Nephron (organoid): ENCODE measurements around the gene TLX2.

Experiments
- H3K27ac Mint-ChIP-seq, 3 experiments: 2 replicates each; pipeline ENCODE4 v1.8.0; 2020; ENCODE audit warnings: mixed read lengths in 3 of 3, mild to moderate bottlenecking in 2 of 3, moderate library complexity in 1 of 3
- H3K27me3 Mint-ChIP-seq: 2 replicates; pipeline ENCODE4 v1.8.0; 2021; ENCODE audit warnings: low read depth, mild to moderate bottlenecking, moderate library complexity, mixed read lengths
- H3K36me3 Mint-ChIP-seq: 2 replicates; pipeline ENCODE4 v1.8.0; 2020; ENCODE audit warnings: low read depth, mixed read lengths
- H3K4me1 Mint-ChIP-seq: 2 replicates; pipeline ENCODE4 v1.8.0; 2020; ENCODE audit warnings: mixed read lengths
- H3K4me3 Mint-ChIP-seq, 3 experiments: 2 replicates each; pipeline ENCODE4 v1.8.0; 2020; ENCODE audit warnings: mild to moderate bottlenecking in 3 of 3, mixed read lengths in 3 of 3, moderate library complexity in 2 of 3
- H3K9me3 Mint-ChIP-seq: 2 replicates; pipeline ENCODE4 v1.8.0; 2020; ENCODE audit warnings: mixed read lengths
- TF ChIP-seq, protein P1 (sequence below), 3 experiments: fragments of 200-600 bp; sonication (generic); IDR thresholded peaks; one replicate each; pipeline ENCODE4 v1.5.0; 2021; ENCODE audit warnings: antibody characterized with exemption in 3 of 3; ENCODE audit not compliant: unreplicated experiment in 3 of 3

TLX2 gene

DNA sequence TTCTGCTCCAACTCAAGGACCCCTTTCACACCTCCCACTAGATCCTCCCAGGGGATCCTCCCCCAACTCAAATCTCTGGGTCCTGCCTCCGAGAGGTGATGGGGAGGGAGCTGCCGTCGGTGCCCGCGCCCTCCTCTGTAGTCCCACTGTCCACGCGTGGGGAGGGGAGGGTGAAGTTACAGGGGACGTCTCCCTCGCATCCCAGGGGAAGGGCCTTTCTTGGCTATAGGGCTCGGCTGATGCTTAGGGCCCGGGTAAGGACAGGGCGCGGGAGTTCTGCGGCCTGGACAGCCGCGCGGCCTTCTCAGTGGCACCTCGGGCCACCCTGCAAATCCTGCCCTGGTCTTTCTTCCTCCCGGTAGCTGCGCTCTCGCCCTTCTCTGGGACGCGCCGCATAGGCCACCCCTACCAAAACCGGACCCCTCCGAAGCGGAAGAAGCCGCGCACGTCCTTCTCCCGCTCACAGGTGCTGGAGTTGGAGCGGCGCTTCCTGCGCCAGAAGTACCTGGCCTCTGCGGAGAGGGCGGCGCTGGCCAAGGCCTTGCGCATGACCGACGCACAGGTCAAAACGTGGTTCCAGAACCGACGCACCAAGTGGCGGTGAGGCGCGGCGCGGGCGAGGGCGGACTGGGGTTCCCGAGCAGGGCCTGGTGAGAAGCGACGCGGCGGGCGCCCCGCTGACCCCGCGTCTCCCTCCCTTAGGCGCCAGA lies 1.2 kb downstream of the TLX2 start:
- H3K27ac Mint-ChIP-seq = no peak overlapping the region
- peaks cover 99% of the 10 kb centered on the region for H3K27me3 Mint-ChIP-seq
- H3K36me3 Mint-ChIP-seq = no peaks in the 10 kb centered on the region
- TF ChIP-seq, protein P1, sequence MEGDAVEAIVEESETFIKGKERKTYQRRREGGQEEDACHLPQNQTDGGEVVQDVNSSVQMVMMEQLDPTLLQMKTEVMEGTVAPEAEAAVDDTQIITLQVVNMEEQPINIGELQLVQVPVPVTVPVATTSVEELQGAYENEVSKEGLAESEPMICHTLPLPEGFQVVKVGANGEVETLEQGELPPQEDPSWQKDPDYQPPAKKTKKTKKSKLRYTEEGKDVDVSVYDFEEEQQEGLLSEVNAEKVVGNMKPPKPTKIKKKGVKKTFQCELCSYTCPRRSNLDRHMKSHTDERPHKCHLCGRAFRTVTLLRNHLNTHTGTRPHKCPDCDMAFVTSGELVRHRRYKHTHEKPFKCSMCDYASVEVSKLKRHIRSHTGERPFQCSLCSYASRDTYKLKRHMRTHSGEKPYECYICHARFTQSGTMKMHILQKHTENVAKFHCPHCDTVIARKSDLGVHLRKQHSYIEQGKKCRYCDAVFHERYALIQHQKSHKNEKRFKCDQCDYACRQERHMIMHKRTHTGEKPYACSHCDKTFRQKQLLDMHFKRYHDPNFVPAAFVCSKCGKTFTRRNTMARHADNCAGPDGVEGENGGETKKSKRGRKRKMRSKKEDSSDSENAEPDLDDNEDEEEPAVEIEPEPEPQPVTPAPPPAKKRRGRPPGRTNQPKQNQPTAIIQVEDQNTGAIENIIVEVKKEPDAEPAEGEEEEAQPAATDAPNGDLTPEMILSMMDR (IDR thresholded peaks at IDR 0.05; ENCODE audit: unreplicated experiment in 3 of 3) = no peak
- peak overlapping the region in 1 of 3 experiments; percentile 59 for H3K4me3 Mint-ChIP-seq
- H3K4me1 Mint-ChIP-seq = no peaks in the 10 kb centered on the region
- no peaks in the 10 kb centered on the region for H3K9me3 Mint-ChIP-seq

DNA sequence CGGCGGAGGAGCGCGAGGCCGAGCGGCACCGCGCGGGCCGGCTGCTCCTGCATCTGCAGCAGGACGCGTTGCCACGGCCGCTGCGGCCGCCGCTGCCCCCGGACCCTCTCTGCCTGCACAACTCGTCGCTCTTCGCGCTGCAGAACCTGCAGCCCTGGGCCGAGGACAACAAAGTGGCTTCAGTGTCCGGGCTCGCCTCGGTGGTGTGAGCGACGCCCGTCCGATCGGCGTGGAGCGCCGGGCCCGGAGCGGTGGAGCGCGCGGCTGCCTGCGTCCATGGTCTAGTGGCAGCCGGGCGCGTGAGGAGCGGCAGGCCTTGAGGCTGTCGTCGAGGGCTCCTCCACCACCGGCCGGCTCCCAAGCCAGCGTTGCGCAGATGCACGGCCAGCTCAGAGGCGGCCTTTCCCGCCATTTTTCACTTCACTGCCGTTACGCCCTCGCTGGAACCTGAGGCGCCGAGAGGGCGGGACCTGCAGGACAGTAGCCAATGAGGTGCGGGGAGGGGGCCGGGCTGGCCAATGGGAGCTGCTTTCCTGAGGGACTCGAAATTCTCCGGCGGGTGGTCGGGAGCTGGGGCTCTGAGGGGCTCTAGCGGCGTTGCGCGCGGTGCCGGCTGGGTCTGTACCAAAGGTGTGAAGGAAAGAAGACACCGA lies 1.9 kb downstream of the TLX2 start:
- H3K27ac Mint-ChIP-seq = no peak overlapping the region
- no peaks in the 10 kb centered on the region for H3K4me1 Mint-ChIP-seq
- peak overlapping the region in 1 of 3 experiments; percentile 21 for H3K4me3 Mint-ChIP-seq

DNA sequence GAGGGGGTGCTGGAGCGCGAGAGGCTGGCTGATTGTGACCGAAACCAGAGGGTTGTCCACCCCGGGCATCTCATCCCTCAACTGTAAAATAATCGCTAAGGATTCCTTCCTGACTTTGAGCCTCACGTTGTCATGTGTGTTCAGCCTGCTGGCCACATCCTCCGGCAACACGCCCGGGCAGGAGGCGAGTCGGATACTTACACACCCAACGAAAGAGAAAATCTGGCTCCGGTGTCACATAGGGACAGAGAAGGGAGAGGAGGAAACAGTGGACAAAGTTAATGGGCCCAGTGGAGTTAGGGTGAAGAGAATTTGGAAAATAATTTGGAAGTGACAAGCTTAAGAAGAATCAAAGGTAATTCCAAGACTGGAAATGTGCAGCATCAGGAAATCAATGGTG lies 2.4 kb downstream of the TLX2 start:
- H3K27ac Mint-ChIP-seq = no peak overlapping the region
- H3K4me1 Mint-ChIP-seq = no peaks in the 10 kb centered on the region
- peak overlapping the region in 1 of 3 experiments; percentile 12 for H3K4me3 Mint-ChIP-seq
- H3K9me3 Mint-ChIP-seq = no peaks in the 10 kb centered on the region
- no peaks in the 10 kb centered on the region for H3K36me3 Mint-ChIP-seq
- H3K27me3 Mint-ChIP-seq = peaks cover 99% of the 10 kb centered on the region
- TF ChIP-seq, protein P1 (IDR thresholded peaks at IDR 0.05; ENCODE audit: unreplicated experiment in 3 of 3) = no peak

More for the DNA sequence above, 1.9 kb downstream of the TLX2 start:
- Mint-ChIP-seq H3K9me3 (no peaks in the 10 kb centered on the region), H3K36me3 (no peaks in the 10 kb centered on the region), H3K27me3 (peaks cover 99% of the 10 kb centered on the region)
- TF ChIP-seq, protein P1 (IDR thresholded peaks at IDR 0.05; ENCODE audit: unreplicated experiment in 3 of 3) = no peak

DNA sequence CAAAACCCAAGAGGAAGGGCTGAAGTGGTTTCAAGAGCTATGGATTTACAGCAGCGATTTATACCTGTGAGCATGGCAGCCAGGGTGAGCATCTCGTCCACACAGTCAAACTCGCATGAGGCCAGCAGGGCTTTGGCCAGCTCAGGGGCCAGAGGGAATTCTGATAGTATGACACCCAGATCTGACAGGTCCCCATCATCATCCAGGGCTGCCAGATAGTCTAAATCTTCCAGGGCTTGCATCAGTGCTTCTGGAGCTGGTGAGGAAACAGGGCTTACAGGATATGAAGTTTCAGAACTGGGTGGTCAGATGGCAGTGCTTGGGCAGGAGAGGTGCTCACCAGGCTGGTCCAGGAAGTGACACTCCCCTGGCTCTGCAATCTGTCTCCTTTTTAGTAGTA lies 8.3 kb downstream of the TLX2 start:
- TF ChIP-seq, protein P1 (IDR thresholded peaks at IDR 0.05; ENCODE audit: unreplicated experiment in 3 of 3) = no peak

DNA sequence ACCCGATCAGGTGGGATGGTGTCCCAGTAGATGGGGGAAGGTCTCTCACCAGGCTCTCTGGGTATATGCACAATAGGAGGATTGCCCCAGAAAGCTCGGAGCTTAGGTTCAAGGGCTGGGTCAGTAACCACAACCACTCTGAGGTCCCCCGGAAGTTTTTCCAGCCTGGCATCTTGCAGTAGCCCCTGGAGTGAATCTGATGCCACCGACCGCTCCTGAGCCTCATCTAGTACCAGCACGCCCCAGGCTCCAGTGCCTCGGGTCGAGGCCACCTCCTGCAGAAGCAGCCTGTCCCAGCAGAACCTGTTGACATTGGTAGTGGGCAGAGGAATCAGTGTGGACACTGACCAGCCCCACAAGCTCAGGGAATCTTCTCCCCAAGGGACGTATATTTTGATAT lies 9.8 kb downstream of the TLX2 start:
- Mint-ChIP-seq H3K9me3 (no peaks in the 10 kb centered on the region), H3K4me3 (no peak overlapping the region), H3K36me3 (peaks cover 24% of the 10 kb centered on the region), H3K27ac (no peak overlapping the region), H3K27me3 (peaks cover 45% of the 10 kb centered on the region), H3K4me1 (peaks cover 11% of the 10 kb centered on the region)
- TF ChIP-seq, protein P1 (IDR thresholded peaks at IDR 0.05; ENCODE audit: unreplicated experiment in 3 of 3) = no peak

More for the DNA sequence above, 8.3 kb downstream of the TLX2 start:
- H3K27ac Mint-ChIP-seq = no peak overlapping the region
- peaks cover 60% of the 10 kb centered on the region for H3K27me3 Mint-ChIP-seq
- H3K36me3 Mint-ChIP-seq = peaks cover 19% of the 10 kb centered on the region
- H3K4me1 Mint-ChIP-seq = no peaks in the 10 kb centered on the region
- H3K4me3 Mint-ChIP-seq = no peak overlapping the region
- H3K9me3 Mint-ChIP-seq = no peaks in the 10 kb centered on the region
